Hepatocyte (in vitro differentiated cells): Measurements from ENCODE around the gene HDAC6. TPM values are rescaled to one million over a fixed set of nuclear protein-coding genes. Genes with fewer than 3 reads are reported as not detected.
A peak's percentile ranks its signal among the peaks of the same experiment; 100 is the strongest.

ENCODE experiments used
- DNase-seq: peaks from one replicate; pipeline ENCODE4 v3.0.0-alpha.2; 2016; ENCODE audit warnings: low spot score
- H2AFZ ChIP-seq: fragments of 200-600 bp; sonication (generic); 2 replicates; pipeline ENCODE4 v1.6.0; 2016; ENCODE audit warnings: antibody characterized with exemption, mild to moderate bottlenecking
- H3K27ac ChIP-seq: fragments of 200-600 bp; sonication (generic); 2 replicates; pipeline ENCODE4 v1.5.1; 2016; ENCODE audit warnings: mild to moderate bottlenecking
- H3K27me3 ChIP-seq: fragments of 200-600 bp; sonication (generic); 2 replicates; pipeline ENCODE4 v1.6.1; 2016
- H3K36me3 ChIP-seq: fragments of 200-600 bp; sonication (generic); replicated peaks from 2 replicates; pipeline ENCODE4 v1.5.1; 2016; ENCODE audit warnings: low read depth; ENCODE audit not compliant: insufficient read depth
- H3K4me1 ChIP-seq: fragments of 200-600 bp; sonication (generic); 2 replicates; pipeline ENCODE4 v1.5.1; 2016; ENCODE audit warnings: mild to moderate bottlenecking, moderate library complexity; ENCODE audit not compliant: insufficient read depth
- H3K4me2 ChIP-seq: fragments of 200-600 bp; sonication (generic); 2 replicates; pipeline ENCODE4 v1.6.0; 2016
- H3K4me3 ChIP-seq: fragments of 200-600 bp; sonication (generic); 2 replicates; pipeline ENCODE4 v1.5.1; 2016; ENCODE audit warnings: mild to moderate bottlenecking
- H3K79me2 ChIP-seq: fragments of 200-600 bp; sonication (generic); 2 replicates; pipeline ENCODE4 v1.6.0; 2017; ENCODE audit warnings: mild to moderate bottlenecking
- H3K9me2 ChIP-seq: fragments of 200-600 bp; sonication (generic); replicated peaks from 2 replicates; pipeline ENCODE4 v1.6.0; 2017; ENCODE audit warnings: mild to moderate bottlenecking; ENCODE audit not compliant: insufficient read depth
- H3K9me3 ChIP-seq: fragments of 200-600 bp; sonication (generic); 2 replicates; pipeline ENCODE4 v1.5.1; 2016; ENCODE audit warnings: low read depth, mild to moderate bottlenecking
- H4K20me1 ChIP-seq: fragments of 200-600 bp; sonication (generic); 2 replicates; pipeline ENCODE4 v1.6.0; 2016; ENCODE audit warnings: mild to moderate bottlenecking; ENCODE audit not compliant: insufficient read depth, poor library complexity, severe bottlenecking
- EZH2 ChIP-seq: fragments of 200-600 bp; sonication (generic); IDR thresholded peaks from 2 replicates; pipeline ENCODE4 v1.6.1; 2016; ENCODE audit warnings: antibody characterized with exemption, mild to moderate bottlenecking, borderline replicate concordance
- EZH2phosphoT487 ChIP-seq: fragments of 200-600 bp; sonication (generic); IDR thresholded peaks from one replicate; pipeline ENCODE4 v1.6.1; 2018; ENCODE audit warnings: antibody characterized with exemption, mild to moderate bottlenecking, low read depth, moderate library complexity; ENCODE audit not compliant: unreplicated experiment, severe bottlenecking
- WGBS: methylation state at CpG from one replicate; pipeline ENCODE4 v1.1.6; 2016; ENCODE audit warnings: low lambda C conversion rate; ENCODE audit errors: missing lambda C conversion rate; 5-methylcytosine and 5-hydroxymethylcytosine counted together
- polyA plus RNA-seq: library from polyadenylated mRNA; unstranded; fragments of >200 nt; fragmentation: Nextera tagmentation; extraction: Ambion mirVana; gene quantifications from 2 replicates; pipeline ENCODE4 v1.2.1, GENCODE V29; 2016
- total RNA-seq: library from RNA; depleted of rRNA; stranded (reverse); fragments of >200 nt; gene quantifications from 2 replicates; pipeline ENCODE4 v1.2.3, GENCODE V29; 2014
- TF ChIP-seq, protein P1 (sequence below): fragments of 200-600 bp; sonication (generic); IDR thresholded peaks from 2 replicates; pipeline ENCODE4 v1.5.1; 2016; ENCODE audit warnings: antibody characterized with exemption, mild to moderate bottlenecking; ENCODE audit not compliant: poor library complexity

Gene HDAC6
- total and polyA plus RNA-seq, 2 experiments from 2014 or later, result 68.9 to 96.3 TPM

DNA sequence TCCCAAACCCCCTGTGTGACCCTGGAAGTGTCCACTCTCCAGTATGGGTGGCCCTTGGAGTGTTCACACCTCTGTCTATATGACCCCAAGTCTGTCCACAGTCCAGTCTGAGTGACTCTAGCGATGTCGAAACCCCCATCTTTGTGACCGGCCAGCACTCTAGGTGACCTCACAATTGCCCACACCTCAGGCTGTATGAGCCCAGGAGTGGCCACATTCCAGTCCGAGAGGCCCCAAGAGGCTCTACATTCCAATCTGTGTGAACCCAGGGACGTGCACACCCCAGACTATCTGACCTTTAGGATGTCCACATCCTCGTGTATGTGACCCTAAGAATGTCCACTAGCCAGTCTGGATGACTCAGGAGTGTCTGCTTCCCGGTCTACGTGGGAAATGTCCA lies 47.6 kb upstream of the HDAC6 start:
- Histone ChIP-seq H3K36me3 (no peaks in the 10 kb centered on the region), H3K79me2 (no peaks in the 10 kb centered on the region), H3K27ac (no peak overlapping the region), H3K4me1 (no peaks in the 10 kb centered on the region), H4K20me1 (no peaks in the 10 kb centered on the region), H3K4me2 (no peak overlapping the region), H3K9me3 (no peaks in the 10 kb centered on the region), H2AFZ (no peak overlapping the region), H3K4me3 (no peak overlapping the region), H3K9me2 (no peaks in the 10 kb centered on the region), H3K27me3 (no peaks in the 10 kb centered on the region)
- WGBS, result 68% methylated on average over 8 of the region's 8 CpGs
- DNase-seq, result no peak
- TF ChIP-seq EZH2phosphoT487, result no peak
- TF ChIP-seq, protein P1, sequence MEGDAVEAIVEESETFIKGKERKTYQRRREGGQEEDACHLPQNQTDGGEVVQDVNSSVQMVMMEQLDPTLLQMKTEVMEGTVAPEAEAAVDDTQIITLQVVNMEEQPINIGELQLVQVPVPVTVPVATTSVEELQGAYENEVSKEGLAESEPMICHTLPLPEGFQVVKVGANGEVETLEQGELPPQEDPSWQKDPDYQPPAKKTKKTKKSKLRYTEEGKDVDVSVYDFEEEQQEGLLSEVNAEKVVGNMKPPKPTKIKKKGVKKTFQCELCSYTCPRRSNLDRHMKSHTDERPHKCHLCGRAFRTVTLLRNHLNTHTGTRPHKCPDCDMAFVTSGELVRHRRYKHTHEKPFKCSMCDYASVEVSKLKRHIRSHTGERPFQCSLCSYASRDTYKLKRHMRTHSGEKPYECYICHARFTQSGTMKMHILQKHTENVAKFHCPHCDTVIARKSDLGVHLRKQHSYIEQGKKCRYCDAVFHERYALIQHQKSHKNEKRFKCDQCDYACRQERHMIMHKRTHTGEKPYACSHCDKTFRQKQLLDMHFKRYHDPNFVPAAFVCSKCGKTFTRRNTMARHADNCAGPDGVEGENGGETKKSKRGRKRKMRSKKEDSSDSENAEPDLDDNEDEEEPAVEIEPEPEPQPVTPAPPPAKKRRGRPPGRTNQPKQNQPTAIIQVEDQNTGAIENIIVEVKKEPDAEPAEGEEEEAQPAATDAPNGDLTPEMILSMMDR, result no peak
- no peak for TF ChIP-seq EZH2

DNA sequence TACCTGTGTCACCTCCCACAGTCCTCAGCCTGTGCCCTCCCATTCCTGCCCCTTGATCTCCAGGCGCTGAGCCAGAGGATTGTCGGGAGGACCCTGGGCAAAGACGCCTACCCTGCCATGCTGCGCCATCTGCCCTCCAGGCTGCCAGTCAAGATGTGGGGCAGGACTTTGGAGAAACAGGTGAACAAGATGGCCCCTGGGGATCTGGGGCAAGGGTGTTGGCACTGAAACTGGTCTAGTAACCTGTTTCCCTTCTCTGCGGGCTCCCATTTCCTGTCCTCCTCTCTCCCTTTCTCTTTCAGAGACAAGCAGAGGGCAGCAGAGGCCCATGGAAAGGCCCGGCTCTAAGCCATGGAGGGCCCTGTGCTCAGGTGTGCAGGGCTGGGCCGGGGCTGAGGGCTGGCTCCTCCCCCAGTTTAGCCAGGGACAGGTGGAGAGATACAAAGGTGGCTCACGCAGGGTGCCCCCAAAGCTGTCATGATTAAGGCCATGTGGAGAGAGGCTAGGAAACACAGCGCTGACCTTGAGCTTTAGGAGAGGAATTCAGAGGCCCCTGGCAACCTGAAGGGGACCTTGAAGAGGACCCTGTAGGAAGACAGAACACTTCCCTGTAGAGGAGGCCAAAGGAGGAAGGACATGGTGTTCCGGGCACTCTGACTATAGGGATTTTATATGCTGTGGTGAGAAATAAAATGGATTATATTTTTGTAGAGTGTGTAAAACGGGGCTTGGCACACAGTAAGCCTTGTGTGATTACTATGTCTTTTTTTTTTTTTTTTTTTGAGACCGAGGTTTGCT lies 40.0 kb upstream of the HDAC6 start, which contains the start of gene GLOD5:
Gene GLOD5 (plus strand): TSS at position 74 of the 798 bp plus-strand sequence. CDS start 44 bp downstream, at position 118.
- WGBS, result 60% methylated on average over 12 of the region's 12 CpGs
- no peak for TF ChIP-seq EZH2phosphoT487
- TF ChIP-seq, protein P1, result peak; percentile 50
- Histone ChIP-seq H3K36me3 (no peaks in the 10 kb centered on the region), H2AFZ (peak within 1 kb of the TSS; percentile 57), H3K4me3 (no peak within 1 kb of the TSS), H3K9me3 (no peaks in the 10 kb centered on the region), H4K20me1 (no peaks in the 10 kb centered on the region), H3K4me2 (no peak within 1 kb of the TSS), H3K27me3 (no peaks in the 10 kb centered on the region), H3K79me2 (no peaks in the 10 kb centered on the region), H3K4me1 (no peaks in the 10 kb centered on the region), H3K27ac (peak within 1 kb of the TSS; percentile 70), H3K9me2 (no peaks in the 10 kb centered on the region)
- DNase-seq, result peak; percentile 72

DNA sequence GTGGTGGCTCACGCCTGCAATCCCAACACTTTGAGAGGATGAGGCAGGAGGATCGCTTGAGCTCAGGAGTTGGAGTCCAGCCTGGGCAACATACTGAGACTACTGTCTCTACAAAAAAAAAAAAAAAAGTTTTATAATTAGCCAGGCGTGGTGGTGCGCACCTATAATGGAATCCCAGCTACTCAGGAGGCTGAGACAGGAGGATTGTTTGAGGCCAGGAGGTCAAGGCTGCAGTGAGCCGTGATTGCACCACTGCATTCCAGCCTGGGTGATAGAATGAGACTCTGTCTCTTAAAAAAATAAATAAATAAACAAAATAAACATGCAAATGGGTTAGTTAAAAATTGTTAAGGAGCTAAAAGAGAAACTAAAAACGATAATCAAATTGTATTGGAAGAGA lies 32.6 kb upstream of the HDAC6 start:
- no peak for DNase-seq
- Histone ChIP-seq H3K27me3 (no peaks in the 10 kb centered on the region), H3K36me3 (no peaks in the 10 kb centered on the region), H2AFZ (no peak overlapping the region), H3K79me2 (no peaks in the 10 kb centered on the region), H3K4me1 (no peaks in the 10 kb centered on the region), H3K27ac (no peak overlapping the region), H4K20me1 (no peaks in the 10 kb centered on the region), H3K4me3 (no peak overlapping the region), H3K4me2 (no peak overlapping the region), H3K9me2 (no peaks in the 10 kb centered on the region), H3K9me3 (no peaks in the 10 kb centered on the region)
- no peak for TF ChIP-seq EZH2
- no peak for TF ChIP-seq EZH2phosphoT487
- TF ChIP-seq, protein P1, result no peak
- WGBS, result 83% methylated on average over 6 of the region's 6 CpGs
